ENCODE results near the gene EXOC6.

Gene EXOC6

GRCh38 chr10:93034426-93034825, 186.1 kb downstream of the EXOC6 start:
- Histone ChIP-seq H3K36me3 (ENCODE audit: insufficient read depth, low read length) (no peaks in the 10 kb centered on the region), H3K9ac (ENCODE audit: insufficient read length) (no peak overlapping the region), H3K9me3 (ENCODE audit: low read depth, low read length) (no peaks in the 10 kb centered on the region), H3K27ac (no peak overlapping the region), H3K4me3 (no peak overlapping the region)
- no peak for TF ChIP-seq POLR2AphosphoS5 (IDR thresholded peaks at IDR 0.05; ENCODE audit: borderline replicate concordance, low read depth, low read length)
- TF ChIP-seq EZH2 (IDR thresholded peaks at IDR 0.05): no peak
- DNase-seq (ENCODE audit: low read depth, low spot score): no peak

- no peak overlapping the region for H3K27ac ChIP-seq
- H3K9me3 ChIP-seq (ENCODE audit: low read depth, low read length): no peaks in the 10 kb centered on the region
- TF ChIP-seq EZH2 (IDR thresholded peaks at IDR 0.05): no peak
- no peak overlapping the region for H3K4me3 ChIP-seq
- no peaks in the 10 kb centered on the region for H3K36me3 ChIP-seq (ENCODE audit: insufficient read depth, low read length)
- no peak for DNase-seq (ENCODE audit: low read depth, low spot score)
- H3K9ac ChIP-seq (ENCODE audit: insufficient read length): no peak overlapping the region
Observed at GRCh38 chr10:93039110-93039509, 190.8 kb downstream of the EXOC6 start.

GRCh38 chr10:93039721-93040120, 191.4 kb downstream of the EXOC6 start:
- Histone ChIP-seq H3K9me3 (ENCODE audit: low read depth, low read length) (no peaks in the 10 kb centered on the region), H3K4me3 (no peak overlapping the region), H3K27ac (no peak overlapping the region), H3K9ac (ENCODE audit: insufficient read length) (no peak overlapping the region), H3K36me3 (ENCODE audit: insufficient read depth, low read length) (no peaks in the 10 kb centered on the region)
- no peak for TF ChIP-seq EZH2 (IDR thresholded peaks at IDR 0.05)
- no peak for DNase-seq (ENCODE audit: low read depth, low spot score)

GRCh38 chr10:93054486-93054885, 206.2 kb downstream of the EXOC6 start:
- no peaks in the 10 kb centered on the region for H3K9me3 ChIP-seq (ENCODE audit: low read depth, low read length)
- no peak overlapping the region for H3K4me3 ChIP-seq
- no peak for TF ChIP-seq FOXP2 (optimal IDR thresholded peaks at IDR 0.05; ENCODE audit: control extremely low read depth, extremely low read length, insufficient read depth)
- TF ChIP-seq EZH2 (IDR thresholded peaks at IDR 0.05): no peak
- TF ChIP-seq POLR2AphosphoS5 (IDR thresholded peaks at IDR 0.05; ENCODE audit: borderline replicate concordance, low read depth, low read length): no peak

GRCh38 chr10:93058139-93058538, 209.8 kb downstream of the EXOC6 start:
- H3K36me3 ChIP-seq (ENCODE audit: insufficient read depth, low read length): no peaks in the 10 kb centered on the region
- H3K9ac ChIP-seq (ENCODE audit: insufficient read length): no peak overlapping the region
- no peak overlapping the region for H3K4me3 ChIP-seq
- TF ChIP-seq EZH2 (IDR thresholded peaks at IDR 0.05): no peak
- TF ChIP-seq FOXP2 (optimal IDR thresholded peaks at IDR 0.05; ENCODE audit: control extremely low read depth, extremely low read length, insufficient read depth): no peak
- TF ChIP-seq POLR2AphosphoS5 (IDR thresholded peaks at IDR 0.05; ENCODE audit: borderline replicate concordance, low read depth, low read length): no peak
- H3K9me3 ChIP-seq (ENCODE audit: low read depth, low read length): no peaks in the 10 kb centered on the region
- DNase-seq (ENCODE audit: low read depth, low spot score): no peak
- no peak overlapping the region for H3K27ac ChIP-seq

More at GRCh38 chr10:93054486-93054885, 206.2 kb downstream of the EXOC6 start:
- no peak for DNase-seq (ENCODE audit: low read depth, low spot score)
- H3K27ac ChIP-seq: no peak overlapping the region
- no peaks in the 10 kb centered on the region for H3K36me3 ChIP-seq (ENCODE audit: insufficient read depth, low read length)
- no peak overlapping the region for H3K9ac ChIP-seq (ENCODE audit: insufficient read length)

GRCh38 chr10:93059975-93060886, 211.9 kb downstream of the EXOC6 start, which contains the start of gene CYP26C1:
CYP26C1 (plus strand) TSS chr10:93060798; CDS start chr10:93061264, 466 bp downstream.
- DNase-seq (ENCODE audit: low read depth, low spot score): no peak
- no peaks in the 10 kb centered on the region for H3K9me3 ChIP-seq (ENCODE audit: low read depth, low read length)
- no peaks in the 10 kb centered on the region for H3K36me3 ChIP-seq (ENCODE audit: insufficient read depth, low read length)
- H3K27ac ChIP-seq: no peak within 1 kb of the TSS
- no peak within 1 kb of the TSS for H3K9ac ChIP-seq (ENCODE audit: insufficient read length)
- TF ChIP-seq FOXP2 (optimal IDR thresholded peaks at IDR 0.05; ENCODE audit: control extremely low read depth, extremely low read length, insufficient read depth) (no peak), POLR2AphosphoS5 (IDR thresholded peaks at IDR 0.05; ENCODE audit: borderline replicate concordance, low read depth, low read length) (no peak), EZH2 (IDR thresholded peaks at IDR 0.05) (no peak)
- no peak within 1 kb of the TSS for H3K4me3 ChIP-seq

GRCh38 chr10:93060887-93061593, 212.7 kb downstream of the EXOC6 start:
- Histone ChIP-seq H3K4me3 (no peak overlapping the region), H3K36me3 (ENCODE audit: insufficient read depth, low read length) (no peaks in the 10 kb centered on the region), H3K27ac (no peak overlapping the region), H3K9ac (ENCODE audit: insufficient read length) (no peak overlapping the region), H3K9me3 (ENCODE audit: low read depth, low read length) (no peaks in the 10 kb centered on the region)
- DNase-seq (ENCODE audit: low read depth, low spot score): no peak
- TF ChIP-seq POLR2AphosphoS5 (IDR thresholded peaks at IDR 0.05; ENCODE audit: borderline replicate concordance, low read depth, low read length) (no peak), FOXP2 (optimal IDR thresholded peaks at IDR 0.05; ENCODE audit: control extremely low read depth, extremely low read length, insufficient read depth) (no peak)

- TF ChIP-seq EZH2 (IDR thresholded peaks at IDR 0.05): no peak
- TF ChIP-seq POLR2AphosphoS5 (IDR thresholded peaks at IDR 0.05; ENCODE audit: borderline replicate concordance, low read depth, low read length): no peak
- no peak for TF ChIP-seq FOXP2 (optimal IDR thresholded peaks at IDR 0.05; ENCODE audit: control extremely low read depth, extremely low read length, insufficient read depth)
- H3K27ac ChIP-seq: no peak overlapping the region
- no peak overlapping the region for H3K4me3 ChIP-seq
- no peak overlapping the region for H3K9ac ChIP-seq (ENCODE audit: insufficient read length)
- DNase-seq (ENCODE audit: low read depth, low spot score): no peak
- H3K9me3 ChIP-seq (ENCODE audit: low read depth, low read length): no peaks in the 10 kb centered on the region
- H3K36me3 ChIP-seq (ENCODE audit: insufficient read depth, low read length): no peaks in the 10 kb centered on the region
Observed at GRCh38 chr10:93061594-93062513, 213.5 kb downstream of the EXOC6 start.

Data from SK-N-MC (cell line).